GM21367 (cell line): ENCODE results near the gene CPLX3.

Source experiments
- ATAC-seq: cut with Tn5 transposase; IDR thresholded peaks from one replicate; pipeline ENCODE4 v1.9.1; 2021; ENCODE audit not compliant: unreplicated experiment

Gene CPLX3

GRCh38 chr15:74802290-74802689 lies 24.1 kb upstream of the CPLX3 start:
- no peak for ATAC-seq

GRCh38 chr15:74802862-74803447 lies 23.5 kb upstream of the CPLX3 start:
- no peak for ATAC-seq

- ATAC-seq, result no peak
Observed at GRCh38 chr15:74804935-74805334, 21.5 kb upstream of the CPLX3 start.

GRCh38 chr15:74807282-74807681 lies 19.1 kb upstream of the CPLX3 start:
- no peak for ATAC-seq

GRCh38 chr15:74808078-74808839 lies 18.2 kb upstream of the CPLX3 start:
- no peak for ATAC-seq

- ATAC-seq, result no peak
Observed at GRCh38 chr15:74808840-74809229, 17.6 kb upstream of the CPLX3 start.

GRCh38 chr15:74809242-74809641 lies 17.2 kb upstream of the CPLX3 start:
- no peak for ATAC-seq

GRCh38 chr15:74809956-74810355 lies 16.5 kb upstream of the CPLX3 start:
- ATAC-seq, result no peak

- no peak for ATAC-seq
Observed at GRCh38 chr15:74812533-74812932, 13.9 kb upstream of the CPLX3 start, which contains the start of gene LMAN1L. Gene LMAN1L, plus strand, starts transcription at chr15:74812835. Its CDS starts 20 bp downstream, at chr15:74812855.

- ATAC-seq, result no peak
Observed at GRCh38 chr15:74815121-74815934, 11.1 kb upstream of the CPLX3 start.

- no peak for ATAC-seq
Observed at GRCh38 chr15:74815961-74816360, 10.5 kb upstream of the CPLX3 start.

GRCh38 chr15:74816624-74817369 lies 9.6 kb upstream of the CPLX3 start:
- no peak for ATAC-seq

- ATAC-seq, result no peak
Observed at GRCh38 chr15:74817370-74817737, 9.1 kb upstream of the CPLX3 start.

GRCh38 chr15:74820056-74820455 lies 6.4 kb upstream of the CPLX3 start:
- no peak for ATAC-seq

- ATAC-seq, result peak; percentile 56
Observed at GRCh38 chr15:74821091-74821789, 5.2 kb upstream of the CPLX3 start.

- ATAC-seq, result no peak
Observed at GRCh38 chr15:74821790-74822158, 4.7 kb upstream of the CPLX3 start.

GRCh38 chr15:74822233-74822632 lies 4.2 kb upstream of the CPLX3 start:
- ATAC-seq, result no peak

- ATAC-seq, result no peak
Observed at GRCh38 chr15:74823324-74823723, 3.1 kb upstream of the CPLX3 start.

- no peak for ATAC-seq
Observed at GRCh38 chr15:74824976-74825375, 1.5 kb upstream of the CPLX3 start.

- no peak for ATAC-seq
Observed at GRCh38 chr15:74825866-74826265, 561 bp upstream of the CPLX3 start.

GRCh38 chr15:74826921-74827320 lies 494 bp downstream of the CPLX3 start:
- ATAC-seq, result no peak
